ENCODE measurements around the gene FAM50A. TPM values are rescaled to one million over a fixed set of nuclear protein-coding genes. Genes with fewer than 3 reads are reported as not detected.
A peak's percentile ranks its signal among the peaks of the same experiment; 100 is the strongest.

The FAM50A gene
- total RNA-seq, 1 donor from 2014 or later: 57.6 TPM

GRCh38 chrX:154437971-154438893, 5.7 kb upstream of the FAM50A start:
- Mint-ChIP-seq H3K36me3 (peaks cover 12% of the 10 kb centered on the region), H3K4me3 (peak overlapping the region; percentile 79), H3K27ac (peak overlapping the region; percentile 61), H3K27me3 (ENCODE audit: low read depth) (no peaks in the 10 kb centered on the region), H3K9me3 (no peaks in the 10 kb centered on the region), H3K4me1 (peaks cover 11% of the 10 kb centered on the region)
- no peak for DNase-seq (ENCODE audit: low spot score in 2 of 2, unreplicated experiment in 2 of 2)
- TF ChIP-seq CTCF (IDR thresholded peaks at IDR 0.05; ENCODE audit: unreplicated experiment): no peak

DNA sequence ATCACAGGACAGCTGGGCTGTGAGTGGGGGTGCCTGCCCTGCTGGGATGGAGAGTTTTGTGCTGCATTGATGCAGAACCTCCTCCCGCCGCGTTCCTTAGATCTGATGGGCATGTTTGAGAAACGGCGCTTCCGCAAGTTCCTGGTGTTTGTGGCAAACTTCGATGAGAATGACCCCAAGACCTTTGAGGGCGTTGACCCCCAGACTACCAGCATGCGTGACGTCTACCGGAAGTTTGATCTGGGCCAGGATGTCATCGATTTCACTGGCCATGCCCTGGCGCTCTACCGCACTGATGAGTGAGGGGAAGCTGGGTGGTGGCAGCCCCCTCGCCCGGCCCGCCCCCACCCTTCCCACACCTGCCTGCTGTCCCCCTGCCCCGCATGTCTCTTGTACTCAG, 4.1 kb upstream of the FAM50A start:
- Mint-ChIP-seq H3K4me1 (peaks cover 14% of the 10 kb centered on the region), H3K36me3 (peaks cover 8% of the 10 kb centered on the region), H3K27ac (no peak overlapping the region), H3K9me3 (no peaks in the 10 kb centered on the region), H3K4me3 (no peak overlapping the region), H3K27me3 (ENCODE audit: low read depth) (no peaks in the 10 kb centered on the region)
- no peak for DNase-seq (ENCODE audit: low spot score in 2 of 2, unreplicated experiment in 2 of 2)
- no peak for TF ChIP-seq CTCF (IDR thresholded peaks at IDR 0.05; ENCODE audit: unreplicated experiment)

DNA sequence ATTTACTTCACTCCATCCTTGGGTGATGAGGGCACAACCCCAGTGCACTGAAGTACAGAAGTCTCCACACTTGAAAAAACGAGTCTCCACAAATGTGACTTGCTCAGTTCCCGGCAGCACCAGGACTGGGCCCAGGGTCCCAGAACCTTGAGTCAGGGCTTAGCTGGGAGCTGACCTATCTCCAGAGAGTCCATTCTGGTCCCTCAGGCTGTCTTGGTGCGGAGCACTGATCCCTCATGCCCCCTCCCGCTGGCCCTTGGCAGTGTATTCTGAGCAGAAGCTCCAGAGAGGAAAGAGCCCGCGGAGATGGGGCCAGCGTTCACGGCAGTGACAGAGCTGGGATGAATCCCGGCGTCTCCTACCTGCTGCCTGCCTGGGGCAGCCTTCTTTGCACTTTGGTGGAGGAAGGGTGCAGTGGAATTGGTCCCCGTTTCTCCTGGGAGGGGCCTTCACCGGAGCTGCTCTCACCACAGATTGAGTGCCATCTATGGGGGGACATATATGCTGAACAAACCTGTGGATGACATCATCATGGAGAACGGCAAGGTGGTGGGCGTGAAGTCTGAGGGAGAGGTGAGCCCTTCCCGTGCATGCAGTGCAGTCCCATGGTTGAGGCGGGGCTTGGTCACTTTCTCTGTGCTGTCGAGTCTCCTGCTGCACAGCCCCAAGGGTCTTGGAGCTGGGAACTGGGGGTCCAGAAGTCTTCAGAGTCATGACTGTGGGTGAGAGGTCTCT, 3.2 kb upstream of the FAM50A start:
- Mint-ChIP-seq H3K27me3 (ENCODE audit: low read depth) (no peaks in the 10 kb centered on the region), H3K4me1 (peaks cover 14% of the 10 kb centered on the region), H3K9me3 (no peaks in the 10 kb centered on the region), H3K27ac (no peak overlapping the region), H3K36me3 (peaks cover 6% of the 10 kb centered on the region), H3K4me3 (no peak overlapping the region)
- no peak for TF ChIP-seq CTCF (IDR thresholded peaks at IDR 0.05; ENCODE audit: unreplicated experiment)
- no peak for DNase-seq (ENCODE audit: low spot score in 2 of 2, unreplicated experiment in 2 of 2)

- Mint-ChIP-seq H3K9me3 (no peaks in the 10 kb centered on the region), H3K4me1 (peaks cover 9% of the 10 kb centered on the region), H3K27me3 (ENCODE audit: low read depth) (no peaks in the 10 kb centered on the region), H3K4me3 (no peak overlapping the region), H3K27ac (no peak overlapping the region), H3K36me3 (peaks cover 3% of the 10 kb centered on the region)
- DNase-seq (ENCODE audit: low spot score in 2 of 2, unreplicated experiment in 2 of 2): no peak
- TF ChIP-seq CTCF (IDR thresholded peaks at IDR 0.05; ENCODE audit: unreplicated experiment): no peak
Measured at GRCh38 chrX:154441564-154441963, 2.4 kb upstream of the FAM50A start.

DNA sequence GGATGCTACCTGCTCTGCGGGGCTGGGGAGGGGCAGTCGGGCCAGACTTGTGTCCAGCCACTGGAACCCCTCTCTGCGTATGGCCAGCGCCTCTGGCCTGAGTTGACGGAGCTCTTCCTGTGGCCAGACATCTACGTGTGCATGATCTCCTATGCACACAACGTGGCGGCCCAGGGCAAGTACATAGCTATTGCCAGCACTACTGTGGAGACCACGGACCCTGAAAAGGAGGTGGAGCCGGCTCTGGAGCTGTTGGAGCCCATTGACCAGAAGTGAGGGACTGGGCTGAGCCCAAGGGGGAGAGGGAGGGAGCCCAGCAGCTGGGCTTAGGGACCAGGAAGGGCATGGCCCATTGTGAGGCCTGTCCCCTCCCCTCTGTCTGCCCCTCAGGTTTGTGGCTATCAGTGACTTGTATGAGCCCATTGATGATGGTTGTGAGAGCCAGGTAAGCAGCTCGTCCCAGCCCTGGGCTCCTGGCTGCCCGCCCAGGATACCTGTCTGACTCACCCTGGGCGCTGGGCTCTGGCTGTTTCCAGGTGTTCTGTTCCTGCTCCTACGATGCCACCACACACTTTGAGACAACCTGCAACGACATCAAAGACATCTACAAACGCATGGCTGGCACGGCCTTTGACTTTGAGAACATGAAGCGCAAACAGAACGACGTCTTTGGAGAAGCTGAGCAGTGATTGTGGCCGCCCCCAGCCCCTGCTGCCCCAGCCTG, 1.8 kb upstream of the FAM50A start:
- no peaks in the 10 kb centered on the region for H3K9me3 Mint-ChIP-seq
- peaks cover 9% of the 10 kb centered on the region for H3K4me1 Mint-ChIP-seq
- TF ChIP-seq CTCF (IDR thresholded peaks at IDR 0.05; ENCODE audit: unreplicated experiment): no peak
- DNase-seq (ENCODE audit: low spot score in 2 of 2, unreplicated experiment in 2 of 2): no peak
- H3K27ac Mint-ChIP-seq: no peak overlapping the region
- H3K27me3 Mint-ChIP-seq (ENCODE audit: low read depth): no peaks in the 10 kb centered on the region
- peaks cover 7% of the 10 kb centered on the region for H3K36me3 Mint-ChIP-seq
- H3K4me3 Mint-ChIP-seq: no peak overlapping the region
